CD4-positive, alpha-beta T cell (primary cell): ENCODE data around the gene CCDC85A. TPM values are rescaled to one million over a fixed set of nuclear protein-coding genes. Genes with fewer than 3 reads are reported as not detected.

Experiments
- ATAC-seq: fragments of 200-7000 bp; cut with Tn5 transposase; one replicate; pipeline ENCODE4 v1.10.0; 2022; ENCODE audit warnings: mild to moderate bottlenecking; ENCODE audit not compliant: poor library complexity
- CTCF ChIA-PET: fragments of 350-600 bp; sonication (Branson Sonifier 250); formaldehyde crosslinking; loops from one replicate; lab custom pipeline; 2021; ENCODE audit warnings: antibody characterized with exemption, inconsistent platforms; lab: Charles Lee
- POLR2A ChIA-PET: fragments of 350-600 bp; sonication (Branson Sonifier 250); formaldehyde crosslinking; loops from one replicate; lab custom pipeline; 2021; ENCODE audit warnings: antibody characterized with exemption, inconsistent platforms; lab: Charles Lee
- DNase-seq, 14 experiments: peaks; one replicate each; pipeline ENCODE4 v3.0.0-alpha.2; 2013 to 2020; ENCODE audit warnings: mixed read lengths in 2 of 14
- H3K27ac ChIP-seq, 2 donors: one replicate each; pipeline versions ENCODE4 v1.5.1 to v1.7.0; 2013; ENCODE audit warnings: low read length in 2 of 2, low read depth in 1 of 2, mild to moderate bottlenecking in 1 of 2
- H3K27me3 ChIP-seq, 2 experiments: 1 replicate in 1 of 2; 2 replicates in 1 of 2; pipeline versions ENCODE4 v1.6.1 to v1.7.0; 2013; ENCODE audit warnings: low read length in 2 of 2, control low read depth in 1 of 2, mild to moderate bottlenecking in 1 of 2, moderate library complexity in 1 of 2; ENCODE audit not compliant: insufficient read depth in 2 of 2, control insufficient read depth in 1 of 2
- H3K36me3 ChIP-seq: one replicate; pipeline ENCODE4 v1.6.1; 2013; ENCODE audit warnings: low read length, control low read depth; ENCODE audit not compliant: insufficient read depth
- H3K4me1 ChIP-seq: one replicate; pipeline ENCODE4 v1.6.1; 2013; ENCODE audit warnings: low read length, control low read depth; ENCODE audit not compliant: insufficient read depth
- H3K4me3 ChIP-seq: one replicate; pipeline ENCODE4 v1.5.1; 2013; ENCODE audit warnings: mild to moderate bottlenecking, low read length, moderate library complexity
- H3K9me3 ChIP-seq, 2 experiments: 1 replicate in 1 of 2; 2 replicates in 1 of 2; pipeline versions ENCODE4 v1.6.1 to v1.7.0; 2013; ENCODE audit warnings: low read length in 2 of 2, mild to moderate bottlenecking in 2 of 2, control low read depth in 1 of 2, moderate library complexity in 1 of 2; ENCODE audit not compliant: control insufficient read depth in 1 of 2, insufficient read depth in 1 of 2
- H3K27ac Mint-ChIP-seq: one replicate; pipeline ENCODE4 v1.8.0; 2020; ENCODE audit warnings: mixed read lengths
- H3K27me3 Mint-ChIP-seq: one replicate; pipeline ENCODE4 v1.8.0; 2021; ENCODE audit warnings: mixed read lengths
- H3K36me3 Mint-ChIP-seq: one replicate; pipeline ENCODE4 v1.8.0; 2021; ENCODE audit warnings: low read depth, mixed read lengths
- H3K4me1 Mint-ChIP-seq: one replicate; pipeline ENCODE4 v1.8.0; 2021; ENCODE audit warnings: low read depth, mixed read lengths
- H3K4me3 Mint-ChIP-seq: one replicate; pipeline ENCODE4 v1.8.0; 2020; ENCODE audit warnings: mild to moderate bottlenecking, mixed read lengths
- H3K9me3 Mint-ChIP-seq: one replicate; pipeline ENCODE4 v1.8.0; 2020; ENCODE audit warnings: mixed read lengths
- CTCF ChIP-seq: fragments of 200-600 bp; IDR thresholded peaks from one replicate; pipeline ENCODE4 v1.8.0; 2022; ENCODE audit warnings: antibody characterized with exemption, mild to moderate bottlenecking
- intact Hi-C, 2 experiments: fragments of 100-400 bp; cut with DNase I in 1 of 2; cut with micrococcal nuclease in 1 of 2; formaldehyde crosslinking; loops; one replicate each; pipeline versions ENCODE4 v1.15.1 to v1.9.0; 2023 to 2025; cut with DNase I, micrococcal nuclease
- total RNA-seq, 174 experiments: library from RNA in 2 of 174; stranded (reverse) in 2 of 174; gene quantifications; one replicate each; pipeline ENCODE4 v1.2.3 and lab custom pipeline; 2021 to 2026

The CCDC85A gene
- total RNA-seq, 2 experiments from 2014 or later = not detected

- H3K36me3 Mint-ChIP-seq = no peaks in the 10 kb centered on the region
- no peak for TF ChIP-seq CTCF
- no peak overlapping the region for H3K27ac ChIP-seq
- no peak for DNase-seq
- H3K27ac Mint-ChIP-seq = no peak overlapping the region
- intact Hi-C loops = no loop called here
- ChIA-PET CTCF (no interaction called here), POLR2A (no interaction called here)
- H3K36me3 ChIP-seq = no peaks in the 10 kb centered on the region
- no peak overlapping the region for H3K4me3 ChIP-seq
- H3K4me3 Mint-ChIP-seq = no peak overlapping the region
- H3K27me3 ChIP-seq = no peaks in the 10 kb centered on the region
- H3K9me3 ChIP-seq = peaks cover 0 to 5% of the 10 kb centered on the region in 2 experiments
- H3K4me1 Mint-ChIP-seq = no peaks in the 10 kb centered on the region
- no peaks in the 10 kb centered on the region for H3K4me1 ChIP-seq
- H3K9me3 Mint-ChIP-seq = peaks cover 12% of the 10 kb centered on the region
- ATAC-seq = no peak
- no peaks in the 10 kb centered on the region for H3K27me3 Mint-ChIP-seq
These were observed 181.1 kb downstream of the CCDC85A start for GRCh38 chr2:56364902-56365301.

- peaks cover 0 to 4% of the 10 kb centered on the region in 2 experiments for H3K9me3 ChIP-seq
- DNase-seq (no peak), ATAC-seq (no peak)
- no peak overlapping the region for H3K4me3 Mint-ChIP-seq
- H3K27me3 ChIP-seq = no peaks in the 10 kb centered on the region
- H3K4me3 ChIP-seq = no peak overlapping the region
- POLR2A ChIA-PET = no interaction called here
- intact Hi-C loops = no loop called here
- no peaks in the 10 kb centered on the region for H3K4me1 ChIP-seq
- CTCF ChIA-PET = no interaction called here
- H3K9me3 Mint-ChIP-seq = peaks cover 4% of the 10 kb centered on the region
- no peaks in the 10 kb centered on the region for H3K36me3 ChIP-seq
- no peak overlapping the region for H3K27ac Mint-ChIP-seq
- H3K27me3 Mint-ChIP-seq = no peaks in the 10 kb centered on the region
- no peaks in the 10 kb centered on the region for H3K36me3 Mint-ChIP-seq
- no peaks in the 10 kb centered on the region for H3K4me1 Mint-ChIP-seq
- H3K27ac ChIP-seq = no peak overlapping the region
- TF ChIP-seq CTCF = no peak
These were observed 185.5 kb downstream of the CCDC85A start for GRCh38 chr2:56369316-56369715.

- no peaks in the 10 kb centered on the region for H3K4me1 ChIP-seq
- no peaks in the 10 kb centered on the region for H3K9me3 Mint-ChIP-seq
- H3K27me3 Mint-ChIP-seq = no peaks in the 10 kb centered on the region
- DNase-seq = no peak
- ChIA-PET CTCF (no interaction called here), POLR2A (no interaction called here)
- no peak for ATAC-seq
- no peak for TF ChIP-seq CTCF
- no peaks in the 10 kb centered on the region for H3K36me3 ChIP-seq
- no peak overlapping the region for H3K4me3 ChIP-seq
- no peaks in the 10 kb centered on the region for H3K36me3 Mint-ChIP-seq
- no peaks in the 10 kb centered on the region for H3K4me1 Mint-ChIP-seq
- peaks cover 0 to 4% of the 10 kb centered on the region in 2 experiments for H3K9me3 ChIP-seq
- no peak overlapping the region for H3K4me3 Mint-ChIP-seq
- H3K27ac Mint-ChIP-seq = no peak overlapping the region
- H3K27ac ChIP-seq = no peak overlapping the region
- intact Hi-C loops = no loop called here
- no peaks in the 10 kb centered on the region for H3K27me3 ChIP-seq
These were observed 188.4 kb downstream of the CCDC85A start for GRCh38 chr2:56372071-56372656.
